Natural killer cell treated with Interleukin-12 subunit alpha and Interleukin-12 subunit beta and Interleukin-15 and Interleukin-18, amount 100 ng/mL, for 72 hours (primary cell): ENCODE measurements around the gene KCNB1. TPM values are rescaled to one million over a fixed set of nuclear protein-coding genes. Genes with fewer than 3 reads are reported as not detected.
A peak's percentile ranks its signal among the peaks of the same experiment; 100 is the strongest.

Experiments
- ATAC-seq, 2 donors: fragments of 150-1000 bp; cut with Tn5 transposase in 1 of 2; sonication (Bioruptor Pico), chemical (Tn5 transposase) in 1 of 2; 2 replicates each; pipeline ENCODE4 v1.10.0; 2021
- DNase-seq: peaks from one replicate; pipeline ENCODE4 v3.0.0; 2022; ENCODE audit warnings: low spot score
- H3K27ac Mint-ChIP-seq, 2 donors: 1 replicate in 1 of 2; 2 replicates in 1 of 2; pipeline ENCODE4 v1.8.0; 2022; ENCODE audit warnings: mixed read lengths in 2 of 2, mild to moderate bottlenecking in 1 of 2, moderate library complexity in 1 of 2
- H3K27me3 Mint-ChIP-seq, 2 donors: 1 replicate in 1 of 2; 2 replicates in 1 of 2; pipeline ENCODE4 v1.8.0; 2022; ENCODE audit warnings: mixed read lengths in 2 of 2
- H3K36me3 Mint-ChIP-seq: one replicate; pipeline ENCODE4 v1.8.0; 2022; ENCODE audit warnings: mixed read lengths
- H3K4me1 Mint-ChIP-seq, 2 donors: 1 replicate in 1 of 2; 2 replicates in 1 of 2; pipeline ENCODE4 v1.8.0; 2022; ENCODE audit warnings: low read depth in 2 of 2, mixed read lengths in 2 of 2, mild to moderate bottlenecking in 1 of 2
- H3K4me3 Mint-ChIP-seq: one replicate; pipeline ENCODE4 v1.8.0; 2022; ENCODE audit warnings: mixed read lengths
- H3K9me3 Mint-ChIP-seq: 2 replicates; pipeline ENCODE4 v1.8.0; 2022; ENCODE audit warnings: mixed read lengths
- total RNA-seq, 2 donors: library from RNA; stranded (reverse); gene quantifications; one replicate each; pipeline ENCODE4 v1.2.3, GENCODE V29; 2022

KCNB1 gene
- total RNA-seq, 2 donors from 2014 or later = not detected

- Mint-ChIP-seq H3K27ac (no peak overlapping the region), H3K36me3 (no peaks in the 10 kb centered on the region), H3K9me3 (no peaks in the 10 kb centered on the region), H3K4me3 (no peak overlapping the region), H3K27me3 (peaks cover 45 to 51% of the 10 kb centered on the region in 2 donors), H3K4me1 (no peaks in the 10 kb centered on the region)
- ATAC-seq (peak in 1 of 2 donors; percentile 4), DNase-seq (no peak)
Measured at GRCh38 chr20:49471397-49471796, 11.1 kb downstream of the KCNB1 start.

GRCh38 chr20:49470922-49471321 lies 11.5 kb downstream of the KCNB1 start:
- H3K4me3 Mint-ChIP-seq = no peak overlapping the region
- ATAC-seq (no peak), DNase-seq (no peak)
- H3K27ac Mint-ChIP-seq = no peak overlapping the region
- no peaks in the 10 kb centered on the region for H3K9me3 Mint-ChIP-seq
- peaks cover 47 to 51% of the 10 kb centered on the region in 2 donors for H3K27me3 Mint-ChIP-seq
- no peaks in the 10 kb centered on the region for H3K36me3 Mint-ChIP-seq
- H3K4me1 Mint-ChIP-seq = no peaks in the 10 kb centered on the region

- Mint-ChIP-seq H3K27ac (no peak overlapping the region), H3K4me3 (no peak overlapping the region), H3K36me3 (no peaks in the 10 kb centered on the region), H3K27me3 (peaks cover 35 to 41% of the 10 kb centered on the region in 2 donors), H3K4me1 (no peaks in the 10 kb centered on the region), H3K9me3 (no peaks in the 10 kb centered on the region)
- DNase-seq = no peak
- no peak for ATAC-seq
Measured at GRCh38 chr20:49469060-49469459, 13.4 kb downstream of the KCNB1 start.

- no peak overlapping the region for H3K4me3 Mint-ChIP-seq
- H3K4me1 Mint-ChIP-seq = no peaks in the 10 kb centered on the region
- no peak overlapping the region for H3K27ac Mint-ChIP-seq
- H3K27me3 Mint-ChIP-seq = peaks cover 35 to 40% of the 10 kb centered on the region in 2 donors
- no peaks in the 10 kb centered on the region for H3K36me3 Mint-ChIP-seq
- no peaks in the 10 kb centered on the region for H3K9me3 Mint-ChIP-seq
- DNase-seq (no peak), ATAC-seq (no peak)
Measured at GRCh38 chr20:49468412-49468811, 14.1 kb downstream of the KCNB1 start.

DNA sequence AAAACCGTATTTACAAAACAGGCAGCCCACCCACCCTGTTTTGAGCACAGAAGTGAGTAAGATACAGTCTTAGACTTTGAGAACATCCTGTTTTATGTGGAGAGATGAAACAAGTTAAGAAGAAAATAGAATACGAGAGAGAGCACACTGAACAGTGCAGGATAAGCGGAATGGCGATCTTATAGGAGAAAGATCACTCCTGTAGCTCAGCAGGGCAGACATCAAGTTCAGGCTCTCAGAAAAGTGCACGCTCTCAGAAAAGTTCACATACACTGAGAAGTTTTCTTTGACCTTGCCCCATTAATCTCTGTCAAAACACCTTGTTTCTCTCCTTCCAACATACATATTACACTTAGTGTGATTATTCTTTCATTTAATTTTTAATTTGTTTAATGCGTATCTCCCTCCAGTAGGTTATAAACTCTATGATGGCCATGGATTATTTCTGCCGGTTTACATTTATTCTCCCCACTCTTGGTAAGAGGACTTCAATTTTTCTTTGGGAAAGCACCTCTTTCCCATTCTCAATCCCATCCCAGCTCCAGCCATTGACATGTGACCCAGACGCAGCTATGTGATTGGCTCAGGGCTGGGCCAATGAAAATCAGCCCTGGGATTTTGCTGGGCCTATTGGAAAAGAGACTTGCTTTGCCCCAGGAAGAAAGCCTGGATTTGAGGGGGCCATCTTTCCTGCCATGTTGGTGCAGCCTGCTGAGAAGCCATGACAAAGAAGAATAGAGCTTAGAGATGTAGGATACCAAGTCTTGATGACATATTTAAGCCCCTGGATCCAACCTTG lies 16.2 kb downstream of the KCNB1 start:
- no peaks in the 10 kb centered on the region for H3K9me3 Mint-ChIP-seq

GRCh38 chr20:49464556-49464955 lies 17.9 kb downstream of the KCNB1 start:
- Mint-ChIP-seq H3K36me3 (no peaks in the 10 kb centered on the region), H3K4me1 (no peaks in the 10 kb centered on the region), H3K27me3 (peaks cover 22 to 33% of the 10 kb centered on the region in 2 donors), H3K27ac (no peak overlapping the region), H3K9me3 (no peaks in the 10 kb centered on the region), H3K4me3 (no peak overlapping the region)
- DNase-seq (no peak), ATAC-seq (peak in 1 of 2 donors; percentile 20)

More for the DNA sequence above, 16.2 kb downstream of the KCNB1 start:
- Mint-ChIP-seq H3K4me3 (no peak overlapping the region), H3K36me3 (no peaks in the 10 kb centered on the region), H3K27me3 (peaks cover 35 to 37% of the 10 kb centered on the region in 2 donors), H3K27ac (no peak overlapping the region), H3K4me1 (no peaks in the 10 kb centered on the region)
- DNase-seq (no peak), ATAC-seq (no peak)

DNA sequence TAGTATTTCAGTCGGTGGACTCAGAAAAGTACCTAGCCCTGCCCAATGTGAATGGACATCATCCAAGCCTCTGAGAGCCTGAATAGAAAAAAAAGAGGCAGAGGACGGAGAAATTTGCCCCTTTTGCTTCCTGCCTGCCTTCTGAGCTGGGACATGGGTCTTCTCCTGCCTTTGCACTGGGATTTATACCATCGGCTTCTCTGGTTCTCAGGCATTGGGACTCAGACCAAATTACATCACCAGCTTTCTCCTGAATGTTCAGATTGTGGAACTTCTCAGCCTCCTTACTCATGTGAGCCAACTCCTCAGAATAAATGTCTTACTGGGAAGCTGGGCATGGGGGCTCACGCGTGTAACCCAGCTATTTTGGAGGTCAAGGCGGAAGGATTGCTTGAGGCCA lies 19.8 kb downstream of the KCNB1 start:
- DNase-seq (no peak), ATAC-seq (no peak)
- Mint-ChIP-seq H3K27ac (no peak overlapping the region), H3K9me3 (no peaks in the 10 kb centered on the region), H3K36me3 (no peaks in the 10 kb centered on the region), H3K27me3 (peaks cover 28 to 41% of the 10 kb centered on the region in 2 donors), H3K4me1 (no peaks in the 10 kb centered on the region), H3K4me3 (no peak overlapping the region)

GRCh38 chr20:49461894-49462620 lies 20.4 kb downstream of the KCNB1 start:
- no peak overlapping the region for H3K4me3 Mint-ChIP-seq
- no peaks in the 10 kb centered on the region for H3K36me3 Mint-ChIP-seq
- H3K9me3 Mint-ChIP-seq = no peaks in the 10 kb centered on the region
- ATAC-seq = no peak
- H3K27ac Mint-ChIP-seq = no peak overlapping the region
- H3K4me1 Mint-ChIP-seq = no peaks in the 10 kb centered on the region
- H3K27me3 Mint-ChIP-seq = peaks cover 25 to 41% of the 10 kb centered on the region in 2 donors
- no peak for DNase-seq

GRCh38 chr20:49460916-49461315 lies 21.6 kb downstream of the KCNB1 start:
- no peaks in the 10 kb centered on the region for H3K36me3 Mint-ChIP-seq
- no peaks in the 10 kb centered on the region for H3K9me3 Mint-ChIP-seq
- H3K27me3 Mint-ChIP-seq = peaks cover 23 to 47% of the 10 kb centered on the region in 2 donors
- no peaks in the 10 kb centered on the region for H3K4me1 Mint-ChIP-seq
- no peak for ATAC-seq
- H3K4me3 Mint-ChIP-seq = no peak overlapping the region
- H3K27ac Mint-ChIP-seq = no peak overlapping the region
- DNase-seq = peak; percentile 42

DNA sequence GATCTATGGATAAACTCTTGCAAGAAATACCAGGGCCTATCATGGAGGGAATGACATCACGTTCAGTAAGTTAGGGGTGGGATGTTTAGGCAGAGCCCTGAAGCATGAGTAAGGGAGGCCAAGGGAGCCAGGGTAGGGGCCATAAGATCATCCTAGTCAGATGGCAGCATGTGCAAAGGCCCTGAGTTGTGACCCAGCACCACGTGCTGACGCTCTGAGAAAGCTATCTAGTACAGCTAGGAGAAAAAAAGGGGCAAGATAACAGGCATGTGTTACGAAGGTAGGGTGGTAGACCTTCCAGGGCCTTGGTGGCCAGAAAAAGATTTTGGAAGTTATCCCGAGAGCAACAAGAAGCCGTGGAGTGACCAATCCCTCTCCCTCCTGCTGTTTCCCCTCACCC lies 22.3 kb downstream of the KCNB1 start:
- Mint-ChIP-seq H3K27me3 (peaks cover 25 to 52% of the 10 kb centered on the region in 2 donors), H3K9me3 (no peaks in the 10 kb centered on the region), H3K27ac (no peak overlapping the region), H3K4me1 (no peaks in the 10 kb centered on the region), H3K4me3 (no peak overlapping the region), H3K36me3 (no peaks in the 10 kb centered on the region)
- DNase-seq = peak; percentile 16
- ATAC-seq = no peak

DNA sequence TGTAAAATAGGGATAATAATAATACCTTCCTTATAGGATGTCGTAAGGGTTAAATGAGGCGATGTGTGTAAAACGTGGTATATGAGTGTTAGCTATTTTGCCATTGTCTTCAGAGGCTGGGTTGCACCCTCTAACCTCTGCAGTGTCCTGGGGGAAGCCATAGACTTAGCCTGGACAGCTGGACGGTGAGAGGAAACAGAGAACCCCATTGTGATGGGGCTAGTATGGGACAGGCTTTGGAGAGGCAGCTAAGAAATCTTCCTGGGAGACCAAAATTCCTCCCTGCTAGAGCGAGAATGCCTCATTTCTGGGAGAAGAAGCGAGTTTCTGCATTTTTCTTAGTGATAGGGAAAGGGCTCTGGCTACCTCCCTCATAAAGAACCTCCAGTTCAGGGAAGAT lies 22.8 kb downstream of the KCNB1 start:
- H3K36me3 Mint-ChIP-seq = no peaks in the 10 kb centered on the region
- no peak overlapping the region for H3K27ac Mint-ChIP-seq
- H3K27me3 Mint-ChIP-seq = peaks cover 27 to 57% of the 10 kb centered on the region in 2 donors
- ATAC-seq (no peak), DNase-seq (no peak)
- H3K9me3 Mint-ChIP-seq = no peaks in the 10 kb centered on the region
- H3K4me3 Mint-ChIP-seq = no peak overlapping the region
- H3K4me1 Mint-ChIP-seq = no peaks in the 10 kb centered on the region

DNA sequence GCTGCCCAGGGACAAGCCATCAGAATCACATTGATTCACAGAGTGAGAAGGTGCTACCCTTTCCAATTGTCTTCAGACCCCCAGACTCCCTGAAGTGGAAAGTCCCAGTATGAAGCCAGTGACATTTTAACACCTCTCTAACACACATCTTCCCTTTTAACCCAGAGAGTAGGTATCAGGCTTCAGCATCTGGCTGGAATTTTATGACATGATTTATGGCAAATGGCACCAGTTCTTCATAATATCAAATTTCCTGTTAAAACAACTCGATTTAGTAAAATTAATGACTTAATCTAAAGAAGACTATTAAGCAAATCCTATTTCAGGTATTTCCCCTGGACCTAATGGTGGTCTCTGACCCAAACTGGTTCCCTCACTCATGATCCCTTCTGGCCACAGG lies 25.0 kb downstream of the KCNB1 start:
- ATAC-seq (no peak), DNase-seq (no peak)
- H3K4me1 Mint-ChIP-seq = no peaks in the 10 kb centered on the region
- H3K9me3 Mint-ChIP-seq = no peaks in the 10 kb centered on the region
- H3K27me3 Mint-ChIP-seq = peaks cover 27 to 57% of the 10 kb centered on the region in 2 donors
- no peak overlapping the region for H3K4me3 Mint-ChIP-seq
- H3K36me3 Mint-ChIP-seq = no peaks in the 10 kb centered on the region
- no peak overlapping the region for H3K27ac Mint-ChIP-seq

DNA sequence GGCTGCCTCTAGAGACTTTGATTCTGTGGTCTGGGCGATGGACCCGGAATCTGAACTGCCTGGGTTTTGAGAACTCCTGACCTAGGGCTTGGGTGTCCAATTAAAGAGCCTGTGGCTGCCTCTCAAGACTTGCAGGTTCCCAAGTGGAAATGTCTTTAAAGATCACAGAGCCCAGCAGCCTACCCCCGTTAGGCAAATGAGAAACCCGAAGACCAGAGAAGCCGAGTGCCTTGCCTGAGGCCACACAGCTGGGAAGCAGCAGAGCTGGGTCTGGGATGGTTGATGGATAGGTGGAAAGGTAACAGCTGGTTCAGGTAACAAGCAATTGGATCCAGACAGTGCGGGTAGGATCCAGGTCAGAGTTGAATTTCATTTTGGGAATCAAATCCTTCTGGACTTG lies 25.8 kb downstream of the KCNB1 start:
- H3K9me3 Mint-ChIP-seq = no peaks in the 10 kb centered on the region
- H3K4me1 Mint-ChIP-seq = no peaks in the 10 kb centered on the region
- DNase-seq = no peak
- no peak for ATAC-seq
- no peaks in the 10 kb centered on the region for H3K36me3 Mint-ChIP-seq
- no peak overlapping the region for H3K4me3 Mint-ChIP-seq
- H3K27me3 Mint-ChIP-seq = peaks cover 27 to 49% of the 10 kb centered on the region in 2 donors
- H3K27ac Mint-ChIP-seq = no peak overlapping the region

DNA sequence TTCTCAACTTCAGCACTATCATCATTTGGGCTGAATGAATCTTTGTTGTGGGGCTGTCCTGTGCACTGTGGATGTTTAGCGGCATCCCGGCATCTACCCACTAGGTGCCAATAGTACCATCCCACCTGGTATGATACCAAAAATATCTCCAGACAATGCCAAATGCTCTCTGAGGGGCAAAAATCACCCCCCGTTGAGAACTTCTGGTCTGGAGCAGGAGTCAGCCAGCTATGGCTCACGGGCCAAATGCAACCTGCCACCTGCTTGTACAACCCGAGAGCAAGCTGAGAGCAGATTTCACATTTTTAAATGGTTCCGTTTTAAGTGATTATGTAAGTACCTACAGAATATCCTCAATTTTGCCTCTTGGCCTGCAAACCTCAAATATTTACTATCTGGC lies 26.8 kb downstream of the KCNB1 start:
- Mint-ChIP-seq H3K27ac (no peak overlapping the region), H3K9me3 (no peaks in the 10 kb centered on the region), H3K4me1 (no peaks in the 10 kb centered on the region), H3K36me3 (no peaks in the 10 kb centered on the region), H3K4me3 (no peak overlapping the region), H3K27me3 (peaks cover 27 to 49% of the 10 kb centered on the region in 2 donors)
- no peak for DNase-seq
- ATAC-seq = no peak
